RWPE2 (cell line): Measurements from ENCODE around the gene NCAM1.

Experiments
- ATAC-seq: fragments of 200-7000 bp; cut with Tn5 transposase; 3 replicates; pipeline ENCODE4 v1.9.1; 2021; ENCODE audit warnings: low read depth
- DNase-seq: peaks from one replicate; pipeline ENCODE4 v3.0.0-alpha.2; 2020; ENCODE audit warnings: low spot score
- H3K27ac ChIP-seq: fragments of 450-650 bp; 2 replicates; pipeline ENCODE4 v1.5.1; 2017; ENCODE audit warnings: mild to moderate bottlenecking; ENCODE audit not compliant: poor library complexity, severe bottlenecking
- H3K27me3 ChIP-seq: fragments of 250-450 bp; sonication (Bioruptor Pico); 2 replicates; pipeline ENCODE4 v1.5.1; 2021; ENCODE audit warnings: mild to moderate bottlenecking, moderate library complexity; ENCODE audit not compliant: insufficient read depth, poor library complexity, severe bottlenecking
- H3K36me3 ChIP-seq: fragments of 250-450 bp; sonication (Bioruptor Pico); 2 replicates; pipeline ENCODE4 v1.5.1; 2020; ENCODE audit warnings: low read depth, mild to moderate bottlenecking, moderate library complexity
- H3K4me1 ChIP-seq: fragments of 250-450 bp; sonication (Bioruptor Pico); 2 replicates; pipeline ENCODE4 v1.5.1; 2021; ENCODE audit warnings: mild to moderate bottlenecking, moderate library complexity; ENCODE audit not compliant: insufficient read depth, poor library complexity, severe bottlenecking
- H3K4me3 ChIP-seq: fragments of 250-450 bp; sonication (Bioruptor Pico); 2 replicates; pipeline ENCODE4 v1.5.1; 2021; ENCODE audit warnings: mild to moderate bottlenecking, moderate library complexity; ENCODE audit not compliant: severe bottlenecking
- H3K9me3 ChIP-seq: fragments of 250-450 bp; sonication (Bioruptor Pico); 2 replicates; pipeline ENCODE4 v1.5.1; 2021; ENCODE audit warnings: mild to moderate bottlenecking, moderate library complexity; ENCODE audit not compliant: severe bottlenecking
- TF ChIP-seq, protein P1 (sequence below): fragments of 450-650 bp; IDR thresholded peaks from one replicate; pipeline ENCODE4 v1.5.1; 2017; ENCODE audit warnings: mild to moderate bottlenecking, moderate library complexity; ENCODE audit not compliant: poor library complexity, severe bottlenecking

NCAM1 gene

DNA sequence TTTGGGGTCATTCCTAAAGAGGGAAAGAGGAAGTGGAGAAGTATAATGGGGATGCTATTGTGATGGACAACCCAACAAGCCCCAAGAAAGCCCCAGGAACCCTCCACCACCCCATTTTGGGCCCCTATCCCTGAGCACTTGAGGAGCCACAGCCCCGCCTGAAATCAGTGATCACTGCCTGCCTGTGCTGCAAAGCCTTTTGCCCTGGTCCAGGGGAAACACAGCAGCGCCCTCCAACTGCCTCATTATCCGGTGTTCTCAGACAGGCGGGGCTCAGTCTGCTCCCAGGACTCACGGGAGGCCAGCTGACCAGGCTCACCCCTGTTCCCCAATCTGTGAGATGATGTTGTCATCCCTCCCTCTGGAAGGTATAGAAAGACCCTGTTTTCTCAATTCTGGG, 308.4 kb downstream of the NCAM1 start:
- Histone ChIP-seq H3K27ac (no peak overlapping the region), H3K27me3 (no peaks in the 10 kb centered on the region), H3K9me3 (no peaks in the 10 kb centered on the region), H3K4me3 (no peak overlapping the region), H3K4me1 (no peaks in the 10 kb centered on the region), H3K36me3 (no peaks in the 10 kb centered on the region)
- ATAC-seq (no peak), DNase-seq (no peak)
- TF ChIP-seq, protein P1, sequence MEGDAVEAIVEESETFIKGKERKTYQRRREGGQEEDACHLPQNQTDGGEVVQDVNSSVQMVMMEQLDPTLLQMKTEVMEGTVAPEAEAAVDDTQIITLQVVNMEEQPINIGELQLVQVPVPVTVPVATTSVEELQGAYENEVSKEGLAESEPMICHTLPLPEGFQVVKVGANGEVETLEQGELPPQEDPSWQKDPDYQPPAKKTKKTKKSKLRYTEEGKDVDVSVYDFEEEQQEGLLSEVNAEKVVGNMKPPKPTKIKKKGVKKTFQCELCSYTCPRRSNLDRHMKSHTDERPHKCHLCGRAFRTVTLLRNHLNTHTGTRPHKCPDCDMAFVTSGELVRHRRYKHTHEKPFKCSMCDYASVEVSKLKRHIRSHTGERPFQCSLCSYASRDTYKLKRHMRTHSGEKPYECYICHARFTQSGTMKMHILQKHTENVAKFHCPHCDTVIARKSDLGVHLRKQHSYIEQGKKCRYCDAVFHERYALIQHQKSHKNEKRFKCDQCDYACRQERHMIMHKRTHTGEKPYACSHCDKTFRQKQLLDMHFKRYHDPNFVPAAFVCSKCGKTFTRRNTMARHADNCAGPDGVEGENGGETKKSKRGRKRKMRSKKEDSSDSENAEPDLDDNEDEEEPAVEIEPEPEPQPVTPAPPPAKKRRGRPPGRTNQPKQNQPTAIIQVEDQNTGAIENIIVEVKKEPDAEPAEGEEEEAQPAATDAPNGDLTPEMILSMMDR = no peak

DNA sequence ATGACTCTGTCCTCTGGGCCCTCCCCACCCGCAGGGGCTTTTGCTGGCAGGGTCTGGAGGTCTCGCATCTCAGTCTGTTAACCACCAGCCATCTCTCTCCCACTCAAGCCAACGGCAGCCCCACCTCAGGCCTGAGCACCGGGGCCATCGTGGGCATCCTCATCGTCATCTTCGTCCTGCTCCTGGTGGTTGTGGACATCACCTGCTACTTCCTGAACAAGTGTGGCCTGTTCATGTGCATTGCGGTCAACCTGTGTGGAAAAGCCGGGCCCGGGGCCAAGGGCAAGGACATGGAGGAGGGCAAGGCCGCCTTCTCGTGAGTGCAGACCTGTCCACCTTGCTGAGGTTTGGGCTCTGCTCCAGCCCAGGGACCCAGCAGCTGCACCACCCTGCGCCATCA, 308.9 kb downstream of the NCAM1 start:
- Histone ChIP-seq H3K36me3 (no peaks in the 10 kb centered on the region), H3K4me3 (no peak overlapping the region), H3K27ac (no peak overlapping the region), H3K4me1 (no peaks in the 10 kb centered on the region), H3K27me3 (no peaks in the 10 kb centered on the region), H3K9me3 (no peaks in the 10 kb centered on the region)
- no peak for DNase-seq
- TF ChIP-seq, protein P1 = no peak
- ATAC-seq = no peak

DNA sequence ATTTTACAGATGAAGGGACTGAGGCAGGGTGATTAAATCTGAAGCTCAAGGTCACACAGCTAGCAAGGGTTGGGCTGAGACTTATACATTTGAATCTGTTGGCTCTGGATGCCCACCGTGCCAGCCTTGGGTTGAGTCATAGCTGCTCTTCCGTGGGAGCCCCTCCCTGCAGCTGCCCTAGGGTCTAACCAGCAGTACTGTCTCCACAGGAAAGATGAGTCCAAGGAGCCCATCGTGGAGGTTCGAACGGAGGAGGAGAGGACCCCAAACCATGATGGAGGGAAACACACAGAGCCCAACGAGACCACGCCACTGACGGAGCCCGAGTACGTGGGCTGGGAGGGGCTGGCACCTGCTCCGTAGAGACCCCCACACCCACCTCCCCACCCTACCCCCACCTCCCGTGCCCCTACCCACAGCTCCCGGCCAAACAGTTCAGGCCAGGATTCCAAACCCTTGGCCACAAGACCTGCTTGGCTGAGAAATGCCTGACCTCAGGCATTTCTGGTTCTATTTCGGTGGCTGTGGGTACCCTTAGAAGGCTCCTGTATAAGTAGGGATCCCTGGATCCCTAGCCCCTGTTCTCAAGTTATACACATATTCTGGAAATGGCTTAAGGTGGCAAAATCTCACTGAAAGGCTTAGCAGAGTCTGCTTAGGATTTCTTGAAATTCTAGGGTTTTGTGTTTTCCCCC, 310.5 kb downstream of the NCAM1 start:
- H3K27me3 ChIP-seq = no peaks in the 10 kb centered on the region
- ATAC-seq = no peak
- TF ChIP-seq, protein P1 = no peak

DNA sequence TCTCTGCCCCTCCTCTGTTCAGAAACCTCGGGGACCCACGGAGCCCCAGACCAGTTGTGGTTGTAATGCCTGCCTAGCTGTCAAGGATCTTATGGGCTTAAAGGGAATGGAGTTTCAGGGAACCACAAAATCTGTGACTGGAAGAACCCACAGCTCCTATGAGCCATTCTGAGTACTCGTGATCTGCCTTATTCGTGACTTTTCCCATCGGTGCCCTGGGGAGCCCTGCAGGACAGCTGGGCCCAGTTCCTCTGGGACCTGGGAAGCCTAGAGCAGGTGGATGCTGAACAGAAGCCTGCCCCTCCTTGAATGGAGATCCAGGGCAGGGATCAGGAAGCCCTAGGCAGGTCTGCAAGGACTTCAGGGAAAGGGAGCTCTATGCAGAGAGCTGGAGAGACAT, 311.1 kb downstream of the NCAM1 start:
- H3K27me3 ChIP-seq = no peaks in the 10 kb centered on the region
- no peaks in the 10 kb centered on the region for H3K4me1 ChIP-seq
- no peak overlapping the region for H3K4me3 ChIP-seq
- no peaks in the 10 kb centered on the region for H3K36me3 ChIP-seq
- H3K27ac ChIP-seq = no peak overlapping the region
- TF ChIP-seq, protein P1 = no peak
- H3K9me3 ChIP-seq = no peaks in the 10 kb centered on the region
- no peak for ATAC-seq
- no peak for DNase-seq

More for the DNA sequence above, 310.5 kb downstream of the NCAM1 start:
- Histone ChIP-seq H3K4me1 (no peaks in the 10 kb centered on the region), H3K4me3 (no peak overlapping the region), H3K27ac (no peak overlapping the region), H3K9me3 (no peaks in the 10 kb centered on the region), H3K36me3 (no peaks in the 10 kb centered on the region)
- no peak for DNase-seq

DNA sequence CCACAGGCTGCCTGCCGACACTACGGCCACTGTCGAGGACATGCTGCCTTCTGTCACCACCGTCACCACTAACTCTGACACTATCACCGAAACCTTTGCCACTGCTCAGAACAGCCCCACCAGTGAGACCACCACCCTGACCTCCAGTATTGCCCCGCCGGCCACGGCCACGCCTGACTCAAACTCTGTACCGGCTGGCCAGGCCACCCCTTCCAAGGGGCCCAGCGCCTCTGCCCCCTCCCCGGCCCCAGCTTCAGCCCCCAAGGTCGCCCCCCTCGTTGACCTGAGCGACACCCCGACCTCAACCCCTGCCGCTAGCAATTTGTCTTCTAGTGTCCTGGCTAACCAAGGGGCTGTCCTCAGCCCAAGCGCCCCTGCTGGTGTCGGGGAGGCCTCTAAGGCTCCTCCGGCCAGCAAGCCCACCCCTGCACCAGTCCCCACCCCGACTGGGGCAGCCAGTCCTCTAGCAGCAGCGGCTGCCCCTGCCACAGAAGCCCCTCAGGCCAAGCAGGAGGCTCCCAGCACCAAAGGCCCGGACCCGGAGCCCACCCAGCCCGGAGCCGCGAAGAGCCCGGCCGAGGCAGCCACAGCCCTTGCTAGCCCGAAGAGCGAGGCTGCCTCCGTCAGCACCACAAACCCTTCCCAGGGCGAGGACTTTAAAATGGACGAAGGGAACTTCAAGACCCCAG, 311.9 kb downstream of the NCAM1 start:
- DNase-seq = no peak
- ATAC-seq = no peak
- H3K27ac ChIP-seq = no peak overlapping the region
- H3K36me3 ChIP-seq = no peaks in the 10 kb centered on the region
- TF ChIP-seq, protein P1 = no peak
- H3K27me3 ChIP-seq = no peaks in the 10 kb centered on the region
- no peaks in the 10 kb centered on the region for H3K4me1 ChIP-seq
- no peaks in the 10 kb centered on the region for H3K9me3 ChIP-seq
- no peak overlapping the region for H3K4me3 ChIP-seq
